HEK293T (cell line): ENCODE measurements around the gene SEC14L6.
"Not testable (repeated sequence)": the region's sequence is repeated elsewhere in the genome, so short reads cannot be mapped to it uniquely, and the experiment has no call there.

Source experiments
- CTCF ChIA-PET: fragments of 350-600 bp; formaldehyde crosslinking; extraction: SDS; loops from one replicate; lab custom pipeline; 2021; ENCODE audit warnings: antibody characterized with exemption, inconsistent platforms; lab: Yijun Ruan, JAX
- POLR2A ChIA-PET: fragments of 350-600 bp; formaldehyde crosslinking; extraction: SDS; loops from one replicate; lab custom pipeline; 2020; ENCODE audit warnings: antibody characterized with exemption, inconsistent platforms; lab: Yijun Ruan, JAX
- DNase-seq: peaks from one replicate; pipeline ENCODE4 v3.0.0; 2012; ENCODE audit warnings: mixed read lengths; ENCODE audit errors: extremely low spot score
- ARNT ChIP-seq: fragments of 450-650 bp; IDR thresholded peaks from 2 replicates; pipeline ENCODE4 v1.6.1; 2017; ENCODE audit warnings: mild to moderate bottlenecking
- BHLHE40 ChIP-seq: fragments of 450-650 bp; IDR thresholded peaks from 2 replicates; pipeline ENCODE4 v1.6.1; 2016; ENCODE audit warnings: mild to moderate bottlenecking, moderate library complexity, borderline replicate concordance
- CTBP1 ChIP-seq: fragments of 450-650 bp; IDR thresholded peaks from 2 replicates; pipeline ENCODE4 v1.6.1; 2016; ENCODE audit warnings: borderline replicate concordance
- ELF4 ChIP-seq: fragments of 450-650 bp; IDR thresholded peaks from 2 replicates; pipeline ENCODE4 v1.6.1; 2017; ENCODE audit warnings: antibody characterized with exemption
- FOXA1 ChIP-seq: fragments of 450-650 bp; IDR thresholded peaks from 2 replicates; pipeline ENCODE4 v1.6.1; 2016; ENCODE audit warnings: mild to moderate bottlenecking
- FOXK2 ChIP-seq: fragments of 450-650 bp; IDR thresholded peaks from 2 replicates; pipeline ENCODE4 v1.6.1; 2016; ENCODE audit warnings: mild to moderate bottlenecking
- FOXM1 ChIP-seq: fragments of 450-650 bp; IDR thresholded peaks from 2 replicates; pipeline ENCODE4 v1.6.1; 2017; ENCODE audit warnings: mild to moderate bottlenecking, borderline replicate concordance
- HDGF ChIP-seq: fragments of 450-650 bp; IDR thresholded peaks from 2 replicates; pipeline ENCODE4 v1.6.1; 2017; ENCODE audit warnings: antibody characterized with exemption, borderline replicate concordance
- L3MBTL2 ChIP-seq: fragments of 450-650 bp; conservative IDR thresholded peaks from 2 replicates; pipeline ENCODE4 v1.6.1; 2016; ENCODE audit warnings: mild to moderate bottlenecking
- LEF1 ChIP-seq: fragments of 450-650 bp; IDR thresholded peaks from 2 replicates; pipeline ENCODE4 v1.6.1; 2017; ENCODE audit warnings: mild to moderate bottlenecking, borderline replicate concordance
- NFRKB ChIP-seq: fragments of 450-650 bp; IDR thresholded peaks from 2 replicates; pipeline ENCODE4 v1.6.1; 2016; ENCODE audit warnings: mild to moderate bottlenecking, moderate library complexity
- PKNOX1 ChIP-seq: fragments of 450-650 bp; IDR thresholded peaks from 2 replicates; pipeline ENCODE4 v1.6.1; 2016
- SP1 ChIP-seq: fragments of 450-650 bp; IDR thresholded peaks from 2 replicates; pipeline ENCODE4 v1.6.1; 2017
- SUZ12 ChIP-seq: fragments of 450-650 bp; IDR thresholded peaks from 2 replicates; pipeline ENCODE4 v1.6.1; 2016; ENCODE audit warnings: mild to moderate bottlenecking
- TARDBP ChIP-seq: fragments of 450-650 bp; IDR thresholded peaks from 2 replicates; pipeline ENCODE4 v1.6.1; 2016
- ZNF384 ChIP-seq: fragments of 450-650 bp; IDR thresholded peaks from 2 replicates; pipeline ENCODE4 v1.6.1; 2016

Gene SEC14L6

GRCh38 chr22:30572210-30572609 is 25.7 kb upstream of the SEC14L6 start:
- ChIA-PET CTCF (interaction anchor here (0.6 kb wide), 1 partner anchor 288 kb away, joined by 4 read pairs; no protein-coding TSS in a partner anchor), POLR2A (no interaction called here)
- DNase-seq, result no peak

GRCh38 chr22:30569674-30570202 is 23.2 kb upstream of the SEC14L6 start:
- ChIA-PET POLR2A (interaction anchor here (1.2 kb wide), 1 partner anchor 22 kb away, joined by 4 read pairs; the partner anchor contains the start of gene PES1), CTCF (interaction anchor here (0.6 kb wide), 1 partner anchor 187 kb away, joined by 3 read pairs; no protein-coding TSS in a partner anchor)
- DNase-seq, result no peak
- TF ChIP-seq SP1 (no peak), SUZ12 (no peak)

More at GRCh38 chr22:30572210-30572609, 25.7 kb upstream of the SEC14L6 start:
- TF ChIP-seq ARNT (no peak), LEF1 (no peak), HDGF (no peak), BHLHE40 (no peak), NFRKB (no peak), L3MBTL2 (no peak), CTBP1 (no peak), FOXK2 (no peak), ZNF384 (no peak)

- ChIA-PET POLR2A (no interaction called here), CTCF (no interaction called here)
- DNase-seq, result no peak
- no peak for TF ChIP-seq ARNT
- no peak for TF ChIP-seq FOXA1
- no peak for TF ChIP-seq LEF1
- no peak for TF ChIP-seq ELF4
- no peak for TF ChIP-seq PKNOX1
- TF ChIP-seq CTBP1, result no peak
- TF ChIP-seq NFRKB, result no peak
- no peak for TF ChIP-seq SUZ12
- TF ChIP-seq BHLHE40, result no peak
- TF ChIP-seq L3MBTL2, result no peak
- TF ChIP-seq SP1, result no peak
- TF ChIP-seq FOXM1, result no peak
- TF ChIP-seq HDGF, result no peak
- no peak for TF ChIP-seq ZNF384
- no peak for TF ChIP-seq TARDBP
- no peak for TF ChIP-seq FOXK2
These were observed 21.7 kb upstream of the SEC14L6 start for GRCh38 chr22:30568137-30568805.

GRCh38 chr22:30567277-30567676 is 20.7 kb upstream of the SEC14L6 start:
- POLR2A ChIA-PET, DNase-seq, CTCF ChIA-PET: not testable (repeated sequence)

- TF ChIP-seq SUZ12, result no peak
- no peak for TF ChIP-seq L3MBTL2
- no peak for TF ChIP-seq PKNOX1
- no peak for DNase-seq
- ChIA-PET POLR2A (interaction anchor here (1.4 kb wide), 1 partner anchor 9 kb away, joined by 3 read pairs; no protein-coding TSS in a partner anchor), CTCF (interaction anchor here (0.6 kb wide), 1 partner anchor 121 kb away, joined by 3 read pairs; no protein-coding TSS in a partner anchor)
These were observed 19.6 kb upstream of the SEC14L6 start for GRCh38 chr22:30566125-30566524.

- TF ChIP-seq BHLHE40 (no peak), PKNOX1 (no peak), HDGF (no peak), FOXK2 (no peak), FOXA1 (no peak), TARDBP (no peak), ZNF384 (no peak)
- DNase-seq, result no peak
- CTCF ChIA-PET, result interaction anchor here (0.5 to 0.6 kb wide), 2 partner anchors 82 to 123 kb away, joined by 3 to 4 read pairs; no protein-coding TSS in a partner anchor
- POLR2A ChIA-PET, result interaction anchor here (1.4 kb wide), 1 partner anchor 10 kb away, joined by 3 read pairs; no protein-coding TSS in a partner anchor
These were observed 18.8 kb upstream of the SEC14L6 start for GRCh38 chr22:30565341-30565740.

- DNase-seq, result no peak
- TF ChIP-seq NFRKB, result no peak
- no peak for TF ChIP-seq SUZ12
- no peak for TF ChIP-seq ARNT
- no peak for TF ChIP-seq FOXK2
- no peak for TF ChIP-seq PKNOX1
- no peak for TF ChIP-seq L3MBTL2
- TF ChIP-seq FOXA1, result no peak
- TF ChIP-seq FOXM1, result no peak
- no peak for TF ChIP-seq LEF1
- no peak for TF ChIP-seq TARDBP
- no peak for TF ChIP-seq CTBP1
- no peak for TF ChIP-seq BHLHE40
- TF ChIP-seq ZNF384, result no peak
- TF ChIP-seq SP1, result no peak
- CTCF ChIA-PET, result interaction anchor here (0.5 to 0.6 kb wide), 2 partner anchors 82 to 124 kb away, joined by 3 to 4 read pairs; no protein-coding TSS in a partner anchor
- POLR2A ChIA-PET, result no interaction called here
These were observed 18.2 kb upstream of the SEC14L6 start for GRCh38 chr22:30564761-30565119.
